Retinal pigment epithelial cell (primary cell): ENCODE results near the gene VWA8.

Experiments used
- DNase-seq: peaks from one replicate; pipeline ENCODE4 v3.0.0-alpha.2; 2010; ENCODE audit warnings: low read depth
- H3K4me3 ChIP-seq: 2 replicates; pipeline ENCODE4 v1.5.1; 2011; ENCODE audit warnings: mild to moderate bottlenecking, low read length, control low read depth, moderate library complexity
- CTCF ChIP-seq: conservative IDR thresholded peaks from 2 replicates; pipeline ENCODE4 v1.5.1; 2011; ENCODE audit warnings: low read depth, low read length, control low read depth, inconsistent platforms

Gene VWA8

GRCh38 chr13:41720839-41721561 is 239.9 kb downstream of the VWA8 start:
- no peak for TF ChIP-seq CTCF
- no peak overlapping the region for H3K4me3 ChIP-seq

GRCh38 chr13:41716236-41716635 is 244.7 kb downstream of the VWA8 start:
- H3K4me3 ChIP-seq, result no peak overlapping the region
- no peak for TF ChIP-seq CTCF
- DNase-seq, result no peak

More at GRCh38 chr13:41720839-41721561, 239.9 kb downstream of the VWA8 start:
- no peak for DNase-seq

GRCh38 chr13:41713405-41713804 is 247.5 kb downstream of the VWA8 start:
- TF ChIP-seq CTCF, result no peak
- no peak for DNase-seq
- no peak overlapping the region for H3K4me3 ChIP-seq

GRCh38 chr13:41710771-41711170 is 250.1 kb downstream of the VWA8 start:
- TF ChIP-seq CTCF, result no peak

GRCh38 chr13:41709511-41709910 is 251.4 kb downstream of the VWA8 start:
- DNase-seq, result no peak
- no peak for TF ChIP-seq CTCF
- no peak overlapping the region for H3K4me3 ChIP-seq

More at GRCh38 chr13:41710771-41711170, 250.1 kb downstream of the VWA8 start:
- DNase-seq, result no peak
- H3K4me3 ChIP-seq, result no peak overlapping the region

- no peak for DNase-seq
- TF ChIP-seq CTCF, result no peak
- no peak overlapping the region for H3K4me3 ChIP-seq
Observed at GRCh38 chr13:41708713-41709112, 252.2 kb downstream of the VWA8 start.

- no peak for TF ChIP-seq CTCF
- no peak for DNase-seq
- H3K4me3 ChIP-seq, result no peak overlapping the region
Observed at GRCh38 chr13:41707194-41707821, 253.6 kb downstream of the VWA8 start.
